HepG2 (cell line): Measurements from ENCODE around the gene JMJD8. TPM values are rescaled to one million over a fixed set of nuclear protein-coding genes. Genes with fewer than 3 reads are reported as not detected.
A peak's percentile ranks its signal among the peaks of the same experiment; 100 is the strongest.

Experiments
- ATAC-seq: fragments of 200-7000 bp; cut with Tn5 transposase; 3 replicates; pipeline ENCODE4 v1.9.1; 2020; ENCODE audit warnings: mild to moderate bottlenecking, moderate library complexity
- BruUV-seq: library from RNA; stranded (reverse); fragments of 400-500 nt; replicated peaks from 2 replicates; lab custom pipeline; 2021; lab: Mats Ljungman, UMichigan
- CTCF ChIA-PET: fragments of 300-600 bp; formaldehyde crosslinking; extraction: SDS; loops from one replicate; lab custom pipeline; 2021; ENCODE audit warnings: low total read pairs, inconsistent platforms, low intra/inter-chr PET ratio; lab: Yijun Ruan, JAX
- POLR2A ChIA-PET: fragments of 350-600 bp; sonication (Branson Sonifier 250); formaldehyde crosslinking; loops from one replicate; lab custom pipeline; 2020; ENCODE audit warnings: antibody characterized with exemption, inconsistent platforms; lab: Yijun Ruan, JAX
- DNase-seq: peaks from one replicate; pipeline ENCODE4 v3.0.0-alpha.2; 2015; ENCODE audit warnings: low spot score
- FAIRE-seq: peaks from 3 replicates; lab custom pipeline; 2011; peaks lifted over from hg19 to GRCh38; lab: Jason Lieb, UNC
- H2AFZ ChIP-seq: one replicate; pipeline ENCODE4 v1.6.1; 2011; ENCODE audit warnings: low read length, inconsistent platforms
- H3K27ac ChIP-seq: fragments of 300-600 bp; 3 replicates; pipeline ENCODE4 v1.8.0; 2011; ENCODE audit warnings: mixed run types, mild to moderate bottlenecking, mixed read lengths, low read length, inconsistent platforms; ENCODE audit not compliant: insufficient read depth; ENCODE audit errors: extremely low read length
- H3K27me3 ChIP-seq, 2 experiments: fragments of 200-600 bp in 1 of 2; 2 replicates in 1 of 2; 3 replicates in 1 of 2; pipeline versions ENCODE4 v1.6.0 to v1.8.0; 2011; ENCODE audit warnings: low read length in 2 of 2, mild to moderate bottlenecking in 2 of 2, moderate library complexity in 2 of 2, inconsistent platforms in 1 of 2; ENCODE audit not compliant: insufficient read depth in 2 of 2, control insufficient read depth in 1 of 2
- H3K36me3 ChIP-seq, 2 experiments: fragments of 200-600 bp in 1 of 2; replicated peaks in 1 of 2; 2 replicates in 1 of 2; 3 replicates in 1 of 2; pipeline versions ENCODE4 v1.5.1 to v1.8.0; 2011; ENCODE audit warnings: low read length in 2 of 2, inconsistent platforms in 1 of 2; ENCODE audit not compliant: insufficient read depth in 2 of 2, control insufficient read depth in 1 of 2
- H3K4me1 ChIP-seq: 2 replicates; pipeline ENCODE4 v1.5.1; 2012; ENCODE audit warnings: low read length, inconsistent platforms; ENCODE audit not compliant: insufficient read depth
- H3K4me2 ChIP-seq: 2 replicates; pipeline ENCODE4 v1.6.0; 2011; ENCODE audit warnings: low read depth, low read length, inconsistent platforms
- H3K4me3 ChIP-seq, 3 experiments: fragments of 200-600 bp in 1 of 3; sonication (generic), shearing (Covaris generic) in 1 of 3; replicated peaks in 1 of 3; 2 replicates each; pipeline ENCODE4 v1.5.1; 2011 to 2016; ENCODE audit warnings: low read length in 3 of 3, inconsistent platforms in 2 of 3, low read depth in 2 of 3, mild to moderate bottlenecking in 2 of 3, control low read depth in 1 of 3, mixed read lengths in 1 of 3; ENCODE audit not compliant: insufficient read depth in 1 of 3
- H3K79me2 ChIP-seq: one replicate; pipeline ENCODE4 v1.6.1; 2011; ENCODE audit warnings: low read length, inconsistent platforms; ENCODE audit not compliant: insufficient read depth
- H3K9ac ChIP-seq: 2 replicates; pipeline ENCODE4 v1.6.0; 2011; ENCODE audit warnings: mild to moderate bottlenecking, low read depth, low read length, inconsistent platforms; ENCODE audit not compliant: insufficient read depth
- H3K9me3 ChIP-seq: 2 replicates; pipeline ENCODE4 v1.5.1; 2012; ENCODE audit warnings: mild to moderate bottlenecking, low read length
- H4K20me1 ChIP-seq: 2 replicates; pipeline ENCODE4 v1.6.0; 2011; ENCODE audit warnings: inconsistent platforms, mild to moderate bottlenecking, low read length, moderate library complexity; ENCODE audit not compliant: insufficient read depth
- EZH2 ChIP-seq: conservative IDR thresholded peaks from 2 replicates; pipeline ENCODE4 v1.6.1; 2012; ENCODE audit warnings: mild to moderate bottlenecking, low read depth, low read length, moderate library complexity
- FOXO1 ChIP-seq: sonication (generic); formaldehyde crosslinking; IDR thresholded peaks from 2 replicates; pipeline ENCODE4 v1.4.0; 2020; ENCODE audit warnings: missing genetic modification reagents
- GLI4 ChIP-seq: sonication (generic); formaldehyde crosslinking; IDR thresholded peaks from 2 replicates; pipeline ENCODE4 v1.5.1; 2020; ENCODE audit warnings: missing genetic modification reagents, mild to moderate bottlenecking, moderate library complexity, borderline replicate concordance
- HES4 ChIP-seq: sonication (generic); formaldehyde crosslinking; IDR thresholded peaks from 2 replicates; pipeline ENCODE4 v1.9.0; 2021; ENCODE audit warnings: mild to moderate bottlenecking, missing genetic modification reagents, borderline replicate concordance
- HIVEP1 ChIP-seq: sonication (generic); formaldehyde crosslinking; IDR thresholded peaks from 2 replicates; pipeline ENCODE4 v1.4.0; 2020; ENCODE audit warnings: mild to moderate bottlenecking, missing genetic modification reagents
- HNRNPUL1 ChIP-seq: fragments of 200-400 bp; formaldehyde crosslinking; IDR thresholded peaks from 2 replicates; pipeline ENCODE4 v1.6.1; 2017; ENCODE audit warnings: low read depth, mild to moderate bottlenecking, low read length, moderate library complexity
- HOXA9 ChIP-seq: sonication (generic); formaldehyde crosslinking; IDR thresholded peaks from 2 replicates; pipeline ENCODE4 v1.8.1; 2022; ENCODE audit warnings: missing genetic modification reagents, mild to moderate bottlenecking, moderate library complexity, borderline replicate concordance
- JARID2 ChIP-seq: sonication (generic); formaldehyde crosslinking; IDR thresholded peaks from 2 replicates; pipeline ENCODE4 v1.8.1; 2023; ENCODE audit warnings: missing genetic modification reagents, inconsistent platforms; ENCODE audit not compliant: insufficient replicate concordance
- KDM3A ChIP-seq: IDR thresholded peaks from 2 replicates; pipeline ENCODE4 v1.6.1; 2018; ENCODE audit warnings: low read depth, missing compliant biosample characterization
- MEIS2 ChIP-seq: sonication (generic); formaldehyde crosslinking; IDR thresholded peaks from 2 replicates; pipeline ENCODE4 v1.9.0; 2021; ENCODE audit warnings: mild to moderate bottlenecking, missing genetic modification reagents
- PLSCR1 ChIP-seq: sonication (generic); formaldehyde crosslinking; IDR thresholded peaks from 2 replicates; pipeline ENCODE4 v1.5.0; 2020; ENCODE audit warnings: missing genetic modification reagents, mild to moderate bottlenecking, borderline replicate concordance
- RELA ChIP-seq: sonication (generic); formaldehyde crosslinking; IDR thresholded peaks from 2 replicates; pipeline ENCODE4 v1.4.0; 2020; ENCODE audit warnings: missing genetic modification reagents
- REST ChIP-seq, 2 experiments: IDR thresholded peaks; 2 replicates each; pipeline ENCODE4 v1.6.1; 2011 to 2012; ENCODE audit warnings: low read length in 2 of 2, borderline replicate concordance in 1 of 2, low read depth in 1 of 2, mild to moderate bottlenecking in 1 of 2, moderate library complexity in 1 of 2
- TBP ChIP-seq: sonication (generic); formaldehyde crosslinking; IDR thresholded peaks from 2 replicates; pipeline ENCODE4 v1.5.0; 2020; ENCODE audit warnings: missing genetic modification reagents
- YEATS4 ChIP-seq: sonication (generic); formaldehyde crosslinking; IDR thresholded peaks from 2 replicates; pipeline ENCODE4 v1.4.0; 2020; ENCODE audit warnings: missing genetic modification reagents, borderline replicate concordance
- ZNF619 ChIP-seq: sonication (generic); formaldehyde crosslinking; IDR thresholded peaks from 2 replicates; pipeline ENCODE4 v1.4.0; 2020; ENCODE audit warnings: mild to moderate bottlenecking, missing genetic modification reagents
- ZNF850 ChIP-seq: sonication (generic); formaldehyde crosslinking; conservative IDR thresholded peaks from 2 replicates; pipeline ENCODE4 v1.9.0; 2021; ENCODE audit warnings: mild to moderate bottlenecking, missing genetic modification reagents
- WGBS: methylation state at CpG from one replicate; pipeline ENCODE4 v1.1.6; 2017; ENCODE audit warnings: low lambda C conversion rate; 5-methylcytosine and 5-hydroxymethylcytosine counted together
- in situ Hi-C: cut with HindIII; loops from 2 replicates; pipeline ENCODE4 v1.10.0; 2017; ENCODE audit warnings: low pct_unique_long_range_greater_than_20kb; ENCODE audit not compliant: extremely low pct_ligation_motif_present
- intact Hi-C: fragments of 100-400 bp; cut with micrococcal nuclease; formaldehyde crosslinking; loops from one replicate; pipeline ENCODE4 v1.10.0; 2022; ENCODE audit not compliant: unreplicated experiment
- polyA plus RNA-seq, 8 experiments: library from polyadenylated mRNA; depleted of rRNA in 3 of 8; stranded (reverse) in 7 of 8; unstranded in 1 of 8; fragments of >200 nt; fragmentation: Illumina TruSeq in 4 of 8; extraction: Trizol in 4 of 8; gene quantifications; 2 replicates each; pipeline versions ENCODE4 v1.2.1 to v1.2.3, GENCODE V29; 2011 to 2016; ENCODE audit warnings: low read depth in 4 of 8, missing spikeins in 1 of 8, mixed read lengths in 1 of 8; ENCODE audit not compliant: insufficient read depth in 1 of 8
- total RNA-seq, 5 experiments: library from RNA; depleted of rRNA; stranded (reverse); fragments of >200 nt; fragmentation: Illumina TruSeq; extraction: Trizol; gene quantifications; 2 replicates each; pipeline ENCODE4 v1.2.3, GENCODE V29; 2016; ENCODE audit warnings: low read depth in 1 of 5

Gene JMJD8
- total and polyA plus RNA-seq, 2 of the 13 experiments (the other 11 are each of a cell fraction or from before 2014, with no cell fraction given) = 2.6 to 11.8 TPM

GRCh38 chr16:704552-705380 lies 20.6 kb upstream of the JMJD8 start:
- Histone ChIP-seq H3K27ac (no peak overlapping the region), H3K9ac (no peak overlapping the region), H3K79me2 (no peaks in the 10 kb centered on the region), H2AFZ (no peak overlapping the region), H3K9me3 (no peaks in the 10 kb centered on the region), H3K36me3 (no peaks in the 10 kb centered on the region), H3K4me3 (no peak overlapping the region), H3K4me1 (no peaks in the 10 kb centered on the region), H3K4me2 (no peak overlapping the region), H4K20me1 (peaks cover 3% of the 10 kb centered on the region; the same call in 1 of the 2 replicates), H3K27me3 (peaks cover 32 to 84% of the 10 kb centered on the region in 2 experiments)
- POLR2A ChIA-PET = no interaction called here
- FAIRE-seq = no peak
- DNase-seq = no peak
- CTCF ChIA-PET = no interaction called here
- BruUV-seq = no TSS peak
- peak; percentile 9; the same call in 2 of the 3 replicates for ATAC-seq
- intact Hi-C loops (no loop called here), in situ Hi-C loops (no loop called here)
- 4% methylated on average over 10 of the region's 50 CpGs for WGBS
- TF ChIP-seq HNRNPUL1 (no peak), KDM3A (CRISPR knock-in tag) (no peak), EZH2 (peak; percentile 78), HES4 (CRISPR knock-in tag) (no peak), TBP (CRISPR knock-in tag) (no peak), REST (IDR thresholded peaks at IDR 0.05; ENCODE audit: borderline replicate concordance in 1 of 2, low read depth in 1 of 2, low read length in 2 of 2) (peak; percentile 36 to 85), PLSCR1 (CRISPR knock-in tag) (no peak), HIVEP1 (no peak), JARID2 (CRISPR knock-in tag) (no peak), ZNF850 (CRISPR knock-in tag) (no peak), MEIS2 (CRISPR knock-in tag) (no peak), YEATS4 (CRISPR knock-in tag) (no peak), FOXO1 (CRISPR knock-in tag) (no peak), ZNF619 (CRISPR knock-in tag) (no peak), RELA (CRISPR knock-in tag) (no peak), GLI4 (CRISPR knock-in tag) (no peak), HOXA9 (CRISPR knock-in tag) (no peak)
